ENCODE results near the gene LRMDA.

LRMDA gene

GRCh38 chr10:75402486-75403143 lies 28.8 kb upstream of the LRMDA start:
- no peak for DNase-seq (ENCODE audit: low read depth)

- no peak for DNase-seq (ENCODE audit: low read depth)
These were observed 28.1 kb upstream of the LRMDA start for GRCh38 chr10:75403144-75403938.

GRCh38 chr10:75403939-75404814 lies 27.2 kb upstream of the LRMDA start:
- DNase-seq (ENCODE audit: low read depth) = no peak

GRCh38 chr10:75404815-75405597 lies 26.4 kb upstream of the LRMDA start:
- no peak for DNase-seq (ENCODE audit: low read depth)

GRCh38 chr10:75405598-75406461 lies 25.6 kb upstream of the LRMDA start:
- no peak for DNase-seq (ENCODE audit: low read depth)

GRCh38 chr10:75406462-75407223 lies 24.8 kb upstream of the LRMDA start:
- no peak for DNase-seq (ENCODE audit: low read depth)

- no peak for DNase-seq (ENCODE audit: low read depth)
These were observed 24.2 kb upstream of the LRMDA start for GRCh38 chr10:75407224-75407712.

- DNase-seq (ENCODE audit: low read depth) = no peak
These were observed 23.5 kb upstream of the LRMDA start for GRCh38 chr10:75407713-75408508.

GRCh38 chr10:75408509-75408875 lies 22.9 kb upstream of the LRMDA start:
- DNase-seq (ENCODE audit: low read depth) = no peak

- no peak for DNase-seq (ENCODE audit: low read depth)
These were observed 22.2 kb upstream of the LRMDA start for GRCh38 chr10:75408911-75409885.

GRCh38 chr10:75410132-75411005 lies 21.1 kb upstream of the LRMDA start:
- no peak for DNase-seq (ENCODE audit: low read depth)

GRCh38 chr10:75414527-75414926 lies 16.9 kb upstream of the LRMDA start:
- no peak for DNase-seq (ENCODE audit: low read depth)

- DNase-seq (ENCODE audit: low read depth) = no peak
These were observed 13.9 kb upstream of the LRMDA start for GRCh38 chr10:75417522-75417927.

GRCh38 chr10:75418293-75418692 lies 13.1 kb upstream of the LRMDA start:
- no peak for DNase-seq (ENCODE audit: low read depth)

- no peak for DNase-seq (ENCODE audit: low read depth)
These were observed 12.7 kb upstream of the LRMDA start for GRCh38 chr10:75418712-75419111.

GRCh38 chr10:75422913-75423312 lies 8.5 kb upstream of the LRMDA start:
- no peak for DNase-seq (ENCODE audit: low read depth)

- no peak for DNase-seq (ENCODE audit: low read depth)
These were observed 6.9 kb upstream of the LRMDA start for GRCh38 chr10:75424571-75424970.

Measured in stimulated activated CD8-positive, alpha-beta memory T cell treated with anti-CD3 and anti-CD28 coated beads, Interleukin-7, amount 100 ng/mL, for 24 hours (primary cell).